K562 (cell line): ENCODE results near the gene LAT. TPM values are rescaled to one million over a fixed set of nuclear protein-coding genes. Genes with fewer than 3 reads are reported as not detected.

ENCODE experiments used
- AFF1 ChIP-seq, 2 experiments: fragments of 450-650 bp; IDR thresholded peaks; 2 replicates each; pipeline ENCODE4 v1.6.1; 2018; ENCODE audit warnings: mild to moderate bottlenecking in 2 of 2, low read depth in 1 of 2; ENCODE audit not compliant: partially characterized antibody in 2 of 2
- EGR1 ChIP-seq: fragments of 450-650 bp; conservative IDR thresholded peaks from 2 replicates; pipeline ENCODE4 v1.6.1; 2017; ENCODE audit warnings: mild to moderate bottlenecking
- EP400 ChIP-seq: fragments of 450-650 bp; IDR thresholded peaks from 2 replicates; pipeline ENCODE4 v1.6.1; 2017; ENCODE audit warnings: antibody characterized with exemption, mild to moderate bottlenecking, moderate library complexity
- FOXP1 ChIP-seq: sonication (generic); formaldehyde crosslinking; IDR thresholded peaks from 2 replicates; pipeline ENCODE4 v1.8.0; 2022; ENCODE audit warnings: mild to moderate bottlenecking, missing genetic modification reagents
- RBFOX2 ChIP-seq: fragments of 200-400 bp; formaldehyde crosslinking; IDR thresholded peaks from 2 replicates; pipeline ENCODE4 v1.6.1; 2017; ENCODE audit warnings: low read depth, mild to moderate bottlenecking, low read length, moderate library complexity
- SP1 ChIP-seq: sonication (generic); formaldehyde crosslinking; IDR thresholded peaks from 2 replicates; pipeline ENCODE4 v1.8.1; 2022; ENCODE audit warnings: mild to moderate bottlenecking, missing genetic modification reagents
- SRF ChIP-seq, 2 experiments: fragments of 250-450, 450-650 bp in 1 of 2; sonication (Bioruptor Pico) in 1 of 2; sonication (generic) in 1 of 2; formaldehyde crosslinking; IDR thresholded peaks; 2 replicates each; pipeline versions ENCODE4 v1.5.0 to v1.5.1; 2020 to 2022; ENCODE audit warnings: mild to moderate bottlenecking in 1 of 2, missing genetic modification reagents in 1 of 2
- TEAD4 ChIP-seq, 2 experiments: sonication (generic) in 1 of 2; formaldehyde crosslinking in 1 of 2; IDR thresholded peaks; 2 replicates each; pipeline versions ENCODE4 v1.6.1 to v1.8.0; 2012 to 2022; ENCODE audit warnings: borderline replicate concordance in 1 of 2, inconsistent platforms in 1 of 2, low read length in 1 of 2, mild to moderate bottlenecking in 1 of 2, missing genetic modification reagents in 1 of 2
- ZBTB40 ChIP-seq, 2 experiments: fragments of 450-650 bp in 1 of 2; sonication (generic) in 1 of 2; formaldehyde crosslinking in 1 of 2; IDR thresholded peaks; 2 replicates each; pipeline versions ENCODE4 v1.7.1 to v1.9.0; 2016 to 2022; ENCODE audit warnings: inconsistent platforms in 1 of 2, mild to moderate bottlenecking in 1 of 2, missing genetic modification reagents in 1 of 2
- polyA plus RNA-seq, 8 experiments: library from polyadenylated mRNA; depleted of rRNA in 4 of 8; stranded (reverse) in 5 of 8; unstranded in 3 of 8; fragments of >200 nt; fragmentation: Nextera tagmentation in 2 of 8; fragmentation: Illumina TruSeq in 1 of 8; extraction: Ambion mirVana in 2 of 8; extraction: Trizol in 1 of 8; gene quantifications; 2 replicates each; pipeline versions ENCODE4 v1.2.1 to v1.2.3, GENCODE V29; 2011 to 2014; ENCODE audit warnings: inconsistent platforms in 1 of 8, missing spikeins in 1 of 8
- total RNA-seq, 7 experiments: library from RNA; depleted of rRNA in 6 of 7; stranded (reverse); fragments of >200 nt in 6 of 7; fragmentation: Illumina TruSeq in 2 of 7; extraction: Trizol in 2 of 7; gene quantifications; 2 replicates each; pipeline versions ENCODE4 v1.2.1 to v1.2.3, GENCODE V29; 2011 to 2021; ENCODE audit warnings: low replicate concordance in 1 of 7
- TF ChIP-seq, protein P1 (sequence below): fragments of 250-450 bp; sonication (Bioruptor Pico); IDR thresholded peaks from 2 replicates; pipeline ENCODE4 v1.8.0; 2021; ENCODE audit warnings: mild to moderate bottlenecking, moderate library complexity

LAT gene
- total and polyA plus RNA-seq, 9 of the 15 experiments (the other 6 are each of a cell fraction or from before 2014, with no cell fraction given), result 0.40 to 4.2 (median 1.3) TPM

- TF ChIP-seq AFF1 (IDR thresholded peaks at IDR 0.05; ENCODE audit: low read depth in 1 of 2, partially characterized antibody in 2 of 2), result peak in 1 of 2 experiments; percentile 63
- TF ChIP-seq ZBTB40 (IDR thresholded peaks at IDR 0.05), result peak; percentile 60
- TF ChIP-seq ZBTB40 (CRISPR knock-in tag; IDR thresholded peaks at IDR 0.05), result no peak
- TF ChIP-seq RBFOX2, result peak; percentile 62
- peak; percentile 92 for TF ChIP-seq FOXP1 (CRISPR knock-in tag)
- peak; percentile 16; the same call in 1 of the 2 replicates for TF ChIP-seq TEAD4 (IDR thresholded peaks at IDR 0.05; ENCODE audit: low read length)
- no peak for TF ChIP-seq TEAD4 (CRISPR knock-in tag; IDR thresholded peaks at IDR 0.05; ENCODE audit: borderline replicate concordance)
- TF ChIP-seq, protein P1, sequence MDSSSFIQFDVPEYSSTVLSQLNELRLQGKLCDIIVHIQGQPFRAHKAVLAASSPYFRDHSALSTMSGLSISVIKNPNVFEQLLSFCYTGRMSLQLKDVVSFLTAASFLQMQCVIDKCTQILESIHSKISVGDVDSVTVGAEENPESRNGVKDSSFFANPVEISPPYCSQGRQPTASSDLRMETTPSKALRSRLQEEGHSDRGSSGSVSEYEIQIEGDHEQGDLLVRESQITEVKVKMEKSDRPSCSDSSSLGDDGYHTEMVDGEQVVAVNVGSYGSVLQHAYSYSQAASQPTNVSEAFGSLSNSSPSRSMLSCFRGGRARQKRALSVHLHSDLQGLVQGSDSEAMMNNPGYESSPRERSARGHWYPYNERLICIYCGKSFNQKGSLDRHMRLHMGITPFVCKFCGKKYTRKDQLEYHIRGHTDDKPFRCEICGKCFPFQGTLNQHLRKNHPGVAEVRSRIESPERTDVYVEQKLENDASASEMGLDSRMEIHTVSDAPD (CRISPR knock-in tag), result no peak
- peak; percentile 57 for TF ChIP-seq EP400
- TF ChIP-seq SP1 (CRISPR knock-in tag), result peak; percentile 92
- peak in 1 of 2 experiments; percentile 68; a peak in 1 of 4 replicates for TF ChIP-seq SRF (CRISPR knock-in tag; IDR thresholded peaks at IDR 0.05)
- peak; percentile 79 for TF ChIP-seq EGR1
These were observed 48.7 kb upstream of the LAT start (continued) for GRCh38 chr16:28935924-28936783.
